Left ventricle myocardium inferior (tissue), 1 donor: ENCODE results near the gene TNRC18. TPM values are rescaled to one million over a fixed set of nuclear protein-coding genes. Genes with fewer than 3 reads are reported as not detected.
"Not testable (repeated sequence)": the region's sequence is repeated elsewhere in the genome, so short reads cannot be mapped to it uniquely, and the experiment has no call there.

Source experiments
- DNase-seq: peaks from one replicate; pipeline ENCODE4 v3.0.0-alpha.2; 2020
- H3K27ac ChIP-seq: fragments of 200-600 bp; replicated peaks from 2 replicates; pipeline ENCODE4 v1.8.0; 2021
- H3K27me3 ChIP-seq: fragments of 200-600 bp; 2 replicates; pipeline ENCODE4 v1.8.0; 2021; ENCODE audit warnings: low read depth
- H3K36me3 ChIP-seq: fragments of 200-600 bp; 2 replicates; pipeline ENCODE4 v1.8.0; 2021
- H3K4me1 ChIP-seq: fragments of 200-600 bp; 2 replicates; pipeline ENCODE4 v1.8.0; 2021
- H3K4me3 ChIP-seq: fragments of 200-600 bp; 2 replicates; pipeline ENCODE4 v1.8.0; 2021; ENCODE audit warnings: mild to moderate bottlenecking, moderate library complexity
- H3K9me3 ChIP-seq: fragments of 200-600 bp; replicated peaks from 2 replicates; pipeline ENCODE4 v1.8.0; 2021
- intact Hi-C: fragments of 100-400 bp; cut with micrococcal nuclease; formaldehyde crosslinking; loops from one replicate; pipeline ENCODE4 v1.11.0; 2022
- total RNA-seq: library from RNA; stranded (reverse); fragmentation: NEBNext Ultra II Directional; extraction: Animal tissue kit (Norgen Biotek cat#: 25700); gene quantifications from one replicate; pipeline ENCODE4 v1.2.1, GENCODE V29; 2021
- TF ChIP-seq, protein P1 (sequence below): fragments of 200-600 bp; IDR thresholded peaks from 2 replicates; pipeline ENCODE4 v1.8.0; 2021; ENCODE audit warnings: antibody characterized with exemption, mild to moderate bottlenecking, borderline replicate concordance
- donor health status: DM: no; HTN: yes; CAD: no; lungs with severe emphysema.

Gene TNRC18
- total RNA-seq, 1 donor from 2014 or later, result 27.7 TPM

DNA sequence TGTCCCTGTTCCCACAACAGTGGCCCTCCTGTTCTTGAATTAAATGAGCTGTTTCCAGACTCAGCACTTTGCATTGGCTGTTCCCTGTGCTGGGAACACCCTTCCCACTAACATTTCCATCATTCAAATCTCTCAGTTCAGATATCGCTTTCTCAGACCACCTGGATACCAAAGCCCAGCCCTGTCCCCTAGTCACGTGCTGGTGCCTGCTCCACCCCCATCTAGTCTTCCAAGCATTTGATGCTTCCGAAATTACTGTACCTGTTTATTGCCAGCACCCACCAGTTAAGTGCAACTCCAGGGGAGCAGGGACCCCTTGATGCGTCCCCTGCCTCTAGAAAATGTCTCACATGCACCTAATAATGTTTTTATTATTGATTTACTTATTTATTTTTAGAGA, 143.9 kb downstream of the TNRC18 start:
- Histone ChIP-seq H3K4me1 (peaks cover 11% of the 10 kb centered on the region), H3K27ac (no peak overlapping the region), H3K9me3 (no peaks in the 10 kb centered on the region), H3K4me3 (no peak overlapping the region), H3K36me3 (no peaks in the 10 kb centered on the region), H3K27me3 (peaks cover 16% of the 10 kb centered on the region)
- TF ChIP-seq, protein P1, sequence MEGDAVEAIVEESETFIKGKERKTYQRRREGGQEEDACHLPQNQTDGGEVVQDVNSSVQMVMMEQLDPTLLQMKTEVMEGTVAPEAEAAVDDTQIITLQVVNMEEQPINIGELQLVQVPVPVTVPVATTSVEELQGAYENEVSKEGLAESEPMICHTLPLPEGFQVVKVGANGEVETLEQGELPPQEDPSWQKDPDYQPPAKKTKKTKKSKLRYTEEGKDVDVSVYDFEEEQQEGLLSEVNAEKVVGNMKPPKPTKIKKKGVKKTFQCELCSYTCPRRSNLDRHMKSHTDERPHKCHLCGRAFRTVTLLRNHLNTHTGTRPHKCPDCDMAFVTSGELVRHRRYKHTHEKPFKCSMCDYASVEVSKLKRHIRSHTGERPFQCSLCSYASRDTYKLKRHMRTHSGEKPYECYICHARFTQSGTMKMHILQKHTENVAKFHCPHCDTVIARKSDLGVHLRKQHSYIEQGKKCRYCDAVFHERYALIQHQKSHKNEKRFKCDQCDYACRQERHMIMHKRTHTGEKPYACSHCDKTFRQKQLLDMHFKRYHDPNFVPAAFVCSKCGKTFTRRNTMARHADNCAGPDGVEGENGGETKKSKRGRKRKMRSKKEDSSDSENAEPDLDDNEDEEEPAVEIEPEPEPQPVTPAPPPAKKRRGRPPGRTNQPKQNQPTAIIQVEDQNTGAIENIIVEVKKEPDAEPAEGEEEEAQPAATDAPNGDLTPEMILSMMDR, result no peak
- intact Hi-C loops, result no loop called here
- DNase-seq, result no peak

DNA sequence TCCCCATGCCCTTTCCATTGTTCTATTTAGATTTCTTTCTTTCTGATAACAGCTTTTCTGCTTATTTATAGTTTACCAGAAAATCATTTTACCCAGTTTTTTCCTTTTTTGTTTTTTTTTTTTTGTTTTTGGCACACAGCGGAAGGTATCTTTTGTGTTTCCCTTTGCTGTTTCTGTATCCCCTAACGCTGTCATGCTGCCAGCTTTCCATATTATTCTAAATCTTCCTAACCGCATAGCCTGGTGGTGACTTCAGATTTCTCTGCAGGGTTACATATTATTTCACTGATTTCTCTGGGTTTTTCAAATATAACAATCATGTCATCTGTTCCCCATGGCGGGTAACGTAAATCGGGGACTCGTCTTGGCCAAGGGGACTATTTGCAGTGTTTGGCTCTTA, 144.9 kb downstream of the TNRC18 start:
- Histone ChIP-seq H3K36me3 (no peaks in the 10 kb centered on the region), H3K27ac (no peak overlapping the region), H3K9me3 (no peaks in the 10 kb centered on the region), H3K4me1 (peaks cover 10% of the 10 kb centered on the region), H3K4me3 (no peak overlapping the region), H3K27me3 (peaks cover 21% of the 10 kb centered on the region)
- intact Hi-C loops, result no loop called here
- TF ChIP-seq, protein P1, result no peak
- no peak for DNase-seq

GRCh38 chr7:5276611-5277010, 147.0 kb downstream of the TNRC18 start:
- Histone ChIP-seq H3K9me3 (no peaks in the 10 kb centered on the region), H3K27me3 (peaks cover 18% of the 10 kb centered on the region), H3K27ac (no peak overlapping the region), H3K4me1 (peaks cover 4% of the 10 kb centered on the region), H3K4me3 (no peak overlapping the region), H3K36me3 (no peaks in the 10 kb centered on the region)
- TF ChIP-seq, protein P1, result no peak
- intact Hi-C loops, result no loop called here
- no peak for DNase-seq

- peaks cover 18% of the 10 kb centered on the region for H3K27me3 ChIP-seq
- H3K4me1 ChIP-seq, H3K4me3 ChIP-seq, H3K9me3 ChIP-seq, H3K36me3 ChIP-seq, intact Hi-C loops, DNase-seq, H3K27ac ChIP-seq: not testable (repeated sequence)
Observed at GRCh38 chr7:5276123-5276522, 147.5 kb downstream of the TNRC18 start.

- intact Hi-C loops, H3K27ac ChIP-seq, H3K9me3 ChIP-seq, H3K4me1 ChIP-seq, H3K4me3 ChIP-seq, H3K36me3 ChIP-seq: not testable (repeated sequence)
- peak; percentile 43 for DNase-seq
- H3K27me3 ChIP-seq, result peaks cover 18% of the 10 kb centered on the region
Observed at GRCh38 chr7:5275510-5275909, 148.1 kb downstream of the TNRC18 start.

- peak; percentile 33 for DNase-seq
- H3K27ac ChIP-seq, H3K4me1 ChIP-seq, H3K4me3 ChIP-seq, H3K9me3 ChIP-seq, intact Hi-C loops, H3K36me3 ChIP-seq: not testable (repeated sequence)
- H3K27me3 ChIP-seq, result peaks cover 18% of the 10 kb centered on the region
Observed at GRCh38 chr7:5274985-5275431, 148.6 kb downstream of the TNRC18 start.

- intact Hi-C loops, result no loop called here
- Histone ChIP-seq H3K4me3 (no peak overlapping the region), H3K9me3 (no peaks in the 10 kb centered on the region), H3K36me3 (no peaks in the 10 kb centered on the region), H3K27ac (no peak overlapping the region), H3K27me3 (peaks cover 18% of the 10 kb centered on the region), H3K4me1 (peaks cover 4% of the 10 kb centered on the region)
- DNase-seq, result no peak
- TF ChIP-seq, protein P1, result no peak
Observed at GRCh38 chr7:5274441-5274840, 149.2 kb downstream of the TNRC18 start.

DNA sequence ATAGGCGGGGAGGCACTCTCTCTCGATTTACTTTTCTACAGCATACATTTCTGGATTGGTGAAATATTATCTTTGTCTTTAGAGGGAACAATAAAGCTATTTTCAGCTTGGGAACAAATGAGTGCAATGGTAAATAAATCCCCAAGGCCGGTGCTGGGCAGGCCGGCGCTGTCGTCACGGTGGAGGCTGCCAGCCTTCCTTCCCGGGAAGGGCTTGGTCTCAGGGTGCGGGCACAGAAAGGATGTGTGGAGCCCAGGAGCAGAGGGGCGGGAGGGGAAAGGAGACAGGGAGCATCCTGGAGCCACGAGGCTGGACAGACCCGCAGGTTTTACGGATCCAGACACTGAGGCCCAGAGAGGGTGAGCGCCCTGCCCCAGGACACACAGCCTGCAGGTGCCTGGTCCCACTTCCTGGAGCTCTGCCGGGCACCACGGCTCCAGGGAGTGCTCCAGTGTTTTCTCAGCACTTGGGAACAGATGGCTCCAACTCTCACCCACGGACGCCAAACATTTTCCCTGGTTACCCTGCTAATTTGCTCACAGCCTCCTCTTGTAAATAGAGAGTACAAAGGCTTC, 149.7 kb downstream of the TNRC18 start:
- H3K9me3 ChIP-seq, intact Hi-C loops, H3K36me3 ChIP-seq, H3K27ac ChIP-seq, H3K4me1 ChIP-seq, DNase-seq, H3K4me3 ChIP-seq: not testable (repeated sequence)
- H3K27me3 ChIP-seq, result peaks cover 18% of the 10 kb centered on the region
